ENCODE data around the gene TBC1D9.

DNA sequence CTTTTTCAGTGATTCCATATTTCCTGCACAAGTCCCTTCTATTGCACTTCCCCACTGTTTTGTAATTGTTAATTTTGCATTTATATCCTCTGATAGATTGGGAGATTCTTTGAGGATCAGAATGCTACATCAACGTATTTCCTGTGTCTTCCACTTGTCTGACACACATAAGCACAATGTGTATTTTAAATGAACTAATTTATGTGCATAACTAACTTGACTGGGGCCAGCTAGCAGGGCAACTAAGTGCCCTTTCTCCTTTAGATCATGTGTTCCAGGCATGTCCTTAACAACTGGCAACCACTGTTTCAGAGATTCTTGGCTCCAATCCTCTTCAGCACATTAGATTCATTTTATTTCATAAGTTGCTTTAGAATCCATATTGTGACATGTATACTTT, 171.7 kb downstream of the TBC1D9 start:
- TF ChIP-seq, protein P1, sequence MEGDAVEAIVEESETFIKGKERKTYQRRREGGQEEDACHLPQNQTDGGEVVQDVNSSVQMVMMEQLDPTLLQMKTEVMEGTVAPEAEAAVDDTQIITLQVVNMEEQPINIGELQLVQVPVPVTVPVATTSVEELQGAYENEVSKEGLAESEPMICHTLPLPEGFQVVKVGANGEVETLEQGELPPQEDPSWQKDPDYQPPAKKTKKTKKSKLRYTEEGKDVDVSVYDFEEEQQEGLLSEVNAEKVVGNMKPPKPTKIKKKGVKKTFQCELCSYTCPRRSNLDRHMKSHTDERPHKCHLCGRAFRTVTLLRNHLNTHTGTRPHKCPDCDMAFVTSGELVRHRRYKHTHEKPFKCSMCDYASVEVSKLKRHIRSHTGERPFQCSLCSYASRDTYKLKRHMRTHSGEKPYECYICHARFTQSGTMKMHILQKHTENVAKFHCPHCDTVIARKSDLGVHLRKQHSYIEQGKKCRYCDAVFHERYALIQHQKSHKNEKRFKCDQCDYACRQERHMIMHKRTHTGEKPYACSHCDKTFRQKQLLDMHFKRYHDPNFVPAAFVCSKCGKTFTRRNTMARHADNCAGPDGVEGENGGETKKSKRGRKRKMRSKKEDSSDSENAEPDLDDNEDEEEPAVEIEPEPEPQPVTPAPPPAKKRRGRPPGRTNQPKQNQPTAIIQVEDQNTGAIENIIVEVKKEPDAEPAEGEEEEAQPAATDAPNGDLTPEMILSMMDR (IDR thresholded peaks at IDR 0.05), result no peak
- TF ChIP-seq POLR2A (IDR thresholded peaks at IDR 0.05), result no peak
